Activated CD4-positive, alpha-beta memory T cell treated with anti-CD3 and anti-CD28 coated beads, Interleukin-2, amount 10 ng/mL, durations not matched to agents 7 days and 5 days (primary cell): ENCODE data around the gene ADGRL3. TPM values are rescaled to one million over a fixed set of nuclear protein-coding genes. Genes with fewer than 3 reads are reported as not detected.

Experiments used
- CTCF ChIA-PET: fragments of 350-600 bp; sonication (Branson Sonifier 250); formaldehyde crosslinking; loops from one replicate; lab custom pipeline; 2021; ENCODE audit warnings: antibody characterized with exemption, inconsistent platforms; lab: Charles Lee
- POLR2A ChIA-PET: fragments of 350-600 bp; sonication (Branson Sonifier 250); formaldehyde crosslinking; loops from one replicate; lab custom pipeline; 2021; ENCODE audit warnings: antibody characterized with exemption; lab: Charles Lee
- DNase-seq: peaks from one replicate; pipeline ENCODE4 v3.0.0-alpha.2; 2020
- H3K27ac Mint-ChIP-seq: one replicate; pipeline ENCODE4 v1.8.0; 2021; ENCODE audit warnings: mild to moderate bottlenecking, mixed read lengths
- H3K27me3 Mint-ChIP-seq: one replicate; pipeline ENCODE4 v1.8.0; 2021; ENCODE audit warnings: mixed read lengths
- H3K36me3 Mint-ChIP-seq: one replicate; pipeline ENCODE4 v1.8.0; 2021; ENCODE audit warnings: low read depth, mixed read lengths
- H3K4me1 Mint-ChIP-seq: one replicate; pipeline ENCODE4 v1.8.0; 2021; ENCODE audit warnings: mixed read lengths
- H3K4me3 Mint-ChIP-seq: one replicate; pipeline ENCODE4 v1.8.0; 2021; ENCODE audit warnings: mild to moderate bottlenecking, mixed read lengths
- H3K9me3 Mint-ChIP-seq: one replicate; pipeline ENCODE4 v1.8.0; 2021; ENCODE audit warnings: mixed read lengths
- total RNA-seq, 2 experiments: library from RNA; stranded (reverse); gene quantifications; one replicate each; pipeline ENCODE4 v1.2.3, GENCODE V29; 2021

ADGRL3 gene
- total RNA-seq, 2 experiments from 2014 or later = not detected

- ChIA-PET CTCF (no interaction called here), POLR2A (no interaction called here)
- Mint-ChIP-seq H3K27ac (no peak overlapping the region), H3K4me1 (no peaks in the 10 kb centered on the region), H3K27me3 (no peaks in the 10 kb centered on the region), H3K36me3 (no peaks in the 10 kb centered on the region), H3K9me3 (peaks cover 2% of the 10 kb centered on the region), H3K4me3 (no peak overlapping the region)
- DNase-seq = no peak
These were observed 231.0 kb downstream of the ADGRL3 start for GRCh38 chr4:61431131-61431530.

GRCh38 chr4:61437923-61438322 is 237.8 kb downstream of the ADGRL3 start:
- Mint-ChIP-seq H3K9me3 (peaks cover 10% of the 10 kb centered on the region), H3K4me1 (no peaks in the 10 kb centered on the region), H3K36me3 (no peaks in the 10 kb centered on the region), H3K4me3 (no peak overlapping the region), H3K27me3 (no peaks in the 10 kb centered on the region), H3K27ac (no peak overlapping the region)
- CTCF ChIA-PET = no interaction called here
- no peak for DNase-seq
- POLR2A ChIA-PET = no interaction called here

GRCh38 chr4:61440321-61440720 is 240.2 kb downstream of the ADGRL3 start:
- no peak for DNase-seq
- peaks cover 10% of the 10 kb centered on the region for H3K9me3 Mint-ChIP-seq
- no peak overlapping the region for H3K4me3 Mint-ChIP-seq
- no peak overlapping the region for H3K27ac Mint-ChIP-seq
- H3K4me1 Mint-ChIP-seq = no peaks in the 10 kb centered on the region
- H3K36me3 Mint-ChIP-seq = no peaks in the 10 kb centered on the region
- ChIA-PET CTCF (no interaction called here), POLR2A (no interaction called here)
- no peaks in the 10 kb centered on the region for H3K27me3 Mint-ChIP-seq

GRCh38 chr4:61442936-61443335 is 242.8 kb downstream of the ADGRL3 start:
- DNase-seq = no peak
- H3K4me1 Mint-ChIP-seq = no peaks in the 10 kb centered on the region
- no peaks in the 10 kb centered on the region for H3K36me3 Mint-ChIP-seq

GRCh38 chr4:61443813-61444510 is 243.8 kb downstream of the ADGRL3 start:
- Mint-ChIP-seq H3K36me3 (no peaks in the 10 kb centered on the region), H3K27me3 (no peaks in the 10 kb centered on the region), H3K27ac (no peak overlapping the region), H3K4me1 (no peaks in the 10 kb centered on the region), H3K4me3 (no peak overlapping the region), H3K9me3 (peaks cover 11% of the 10 kb centered on the region)
- POLR2A ChIA-PET = no interaction called here
- CTCF ChIA-PET = no interaction called here
- DNase-seq = no peak

More at GRCh38 chr4:61442936-61443335, 242.8 kb downstream of the ADGRL3 start:
- POLR2A ChIA-PET = no interaction called here
- Mint-ChIP-seq H3K27ac (no peak overlapping the region), H3K4me3 (no peak overlapping the region), H3K27me3 (no peaks in the 10 kb centered on the region), H3K9me3 (peaks cover 11% of the 10 kb centered on the region)
- CTCF ChIA-PET = no interaction called here

- DNase-seq = no peak
- ChIA-PET CTCF (no interaction called here), POLR2A (no interaction called here)
- H3K9me3 Mint-ChIP-seq = peaks cover 8% of the 10 kb centered on the region
- no peak overlapping the region for H3K4me3 Mint-ChIP-seq
- no peaks in the 10 kb centered on the region for H3K36me3 Mint-ChIP-seq
- no peaks in the 10 kb centered on the region for H3K27me3 Mint-ChIP-seq
- no peaks in the 10 kb centered on the region for H3K4me1 Mint-ChIP-seq
- H3K27ac Mint-ChIP-seq = no peak overlapping the region
These were observed 245.4 kb downstream of the ADGRL3 start for GRCh38 chr4:61445374-61446063.

GRCh38 chr4:61446941-61447340 is 246.8 kb downstream of the ADGRL3 start:
- Mint-ChIP-seq H3K4me1 (no peaks in the 10 kb centered on the region), H3K9me3 (peaks cover 8% of the 10 kb centered on the region), H3K27me3 (no peaks in the 10 kb centered on the region), H3K27ac (no peak overlapping the region), H3K36me3 (no peaks in the 10 kb centered on the region), H3K4me3 (no peak overlapping the region)
- DNase-seq = no peak
- POLR2A ChIA-PET = no interaction called here
- CTCF ChIA-PET = no interaction called here

GRCh38 chr4:61447918-61448317 is 247.8 kb downstream of the ADGRL3 start:
- Mint-ChIP-seq H3K36me3 (no peaks in the 10 kb centered on the region), H3K4me3 (no peak overlapping the region), H3K9me3 (peaks cover 3% of the 10 kb centered on the region), H3K4me1 (no peaks in the 10 kb centered on the region), H3K27me3 (no peaks in the 10 kb centered on the region), H3K27ac (no peak overlapping the region)
- DNase-seq = no peak
- POLR2A ChIA-PET = no interaction called here
- CTCF ChIA-PET = no interaction called here

- Mint-ChIP-seq H3K36me3 (no peaks in the 10 kb centered on the region), H3K9me3 (no peaks in the 10 kb centered on the region), H3K27ac (no peak overlapping the region), H3K27me3 (no peaks in the 10 kb centered on the region), H3K4me3 (no peak overlapping the region), H3K4me1 (no peaks in the 10 kb centered on the region)
- CTCF ChIA-PET = no interaction called here
- POLR2A ChIA-PET = no interaction called here
- no peak for DNase-seq
These were observed 251.8 kb downstream of the ADGRL3 start for GRCh38 chr4:61451935-61452334.

- H3K9me3 Mint-ChIP-seq = no peaks in the 10 kb centered on the region
- no peak overlapping the region for H3K27ac Mint-ChIP-seq
- CTCF ChIA-PET = no interaction called here
- H3K4me3 Mint-ChIP-seq = no peak overlapping the region
- H3K27me3 Mint-ChIP-seq = no peaks in the 10 kb centered on the region
- POLR2A ChIA-PET = no interaction called here
- no peaks in the 10 kb centered on the region for H3K4me1 Mint-ChIP-seq
- H3K36me3 Mint-ChIP-seq = no peaks in the 10 kb centered on the region
- no peak for DNase-seq
These were observed 261.8 kb downstream of the ADGRL3 start for GRCh38 chr4:61461956-61462355.

GRCh38 chr4:61462451-61463326 is 262.6 kb downstream of the ADGRL3 start:
- H3K27me3 Mint-ChIP-seq = no peaks in the 10 kb centered on the region
- H3K4me1 Mint-ChIP-seq = no peaks in the 10 kb centered on the region
- no peaks in the 10 kb centered on the region for H3K36me3 Mint-ChIP-seq
- ChIA-PET CTCF (no interaction called here), POLR2A (no interaction called here)
- no peak for DNase-seq
- H3K9me3 Mint-ChIP-seq = no peaks in the 10 kb centered on the region
- no peak overlapping the region for H3K27ac Mint-ChIP-seq
- no peak overlapping the region for H3K4me3 Mint-ChIP-seq

- CTCF ChIA-PET = no interaction called here
- no peaks in the 10 kb centered on the region for H3K9me3 Mint-ChIP-seq
- H3K27me3 Mint-ChIP-seq = no peaks in the 10 kb centered on the region
- H3K27ac Mint-ChIP-seq = no peak overlapping the region
- H3K36me3 Mint-ChIP-seq = no peaks in the 10 kb centered on the region
- H3K4me1 Mint-ChIP-seq = no peaks in the 10 kb centered on the region
- H3K4me3 Mint-ChIP-seq = no peak overlapping the region
- no peak for DNase-seq
- POLR2A ChIA-PET = no interaction called here
These were observed 268.0 kb downstream of the ADGRL3 start for GRCh38 chr4:61468024-61468720.

- Mint-ChIP-seq H3K4me3 (no peak overlapping the region), H3K4me1 (no peaks in the 10 kb centered on the region), H3K27me3 (no peaks in the 10 kb centered on the region), H3K36me3 (no peaks in the 10 kb centered on the region), H3K27ac (no peak overlapping the region), H3K9me3 (no peaks in the 10 kb centered on the region)
- DNase-seq = no peak
- ChIA-PET CTCF (no interaction called here), POLR2A (no interaction called here)
These were observed 273.2 kb downstream of the ADGRL3 start for GRCh38 chr4:61473306-61473705.
